Measurements from ENCODE around the gene EMP1.

Gene EMP1, protein sequence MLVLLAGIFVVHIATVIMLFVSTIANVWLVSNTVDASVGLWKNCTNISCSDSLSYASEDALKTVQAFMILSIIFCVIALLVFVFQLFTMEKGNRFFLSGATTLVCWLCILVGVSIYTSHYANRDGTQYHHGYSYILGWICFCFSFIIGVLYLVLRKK

DNA sequence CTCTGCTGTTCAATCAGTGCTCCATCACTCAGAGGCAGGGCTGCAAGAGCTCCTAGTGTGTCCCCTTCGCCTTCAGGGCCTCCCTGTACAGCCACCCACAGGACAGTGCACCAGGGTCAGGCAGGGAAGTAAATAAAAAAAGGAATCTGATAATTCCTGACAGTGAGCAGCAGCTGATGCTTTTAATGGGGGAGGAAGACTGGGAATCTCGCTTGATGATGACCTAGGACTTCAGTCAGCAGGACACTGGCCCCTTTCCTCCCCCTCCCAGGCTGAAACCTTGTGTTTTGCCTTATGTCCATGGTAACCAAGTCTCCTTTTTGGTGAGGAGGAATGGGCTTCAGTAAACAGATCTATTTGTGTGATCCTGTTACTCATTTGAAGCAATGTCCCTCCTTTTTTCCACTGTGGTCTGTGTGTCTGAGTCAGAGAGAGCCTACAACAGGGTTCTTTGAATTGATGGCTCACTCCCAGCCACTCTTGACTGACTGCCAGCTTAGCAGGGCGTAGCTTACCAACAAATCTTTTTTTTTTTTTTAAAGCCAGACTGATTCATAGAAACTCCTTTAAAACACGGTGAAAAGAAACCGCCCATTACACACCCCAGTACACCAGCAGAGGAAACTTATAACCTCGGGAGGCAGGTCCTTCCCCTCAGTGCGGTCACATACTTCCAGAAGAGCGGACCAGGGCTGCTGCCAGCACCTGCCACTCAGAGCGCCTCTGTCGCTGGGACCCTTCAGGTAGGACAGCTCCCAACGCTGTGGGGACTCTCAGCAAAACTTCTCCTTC lies at the start of gene EMP1:
EMP1 (plus strand) TSS at position 597 of the 792 bp plus-strand sequence. CDS start 14,785 bp downstream, outside the sequence.
- DNase-seq: peak; percentile 88

- DNase-seq: no peak
Measured at GRCh38 chr12:13147688-13148484, 48.6 kb upstream of the EMP1 start.

DNA sequence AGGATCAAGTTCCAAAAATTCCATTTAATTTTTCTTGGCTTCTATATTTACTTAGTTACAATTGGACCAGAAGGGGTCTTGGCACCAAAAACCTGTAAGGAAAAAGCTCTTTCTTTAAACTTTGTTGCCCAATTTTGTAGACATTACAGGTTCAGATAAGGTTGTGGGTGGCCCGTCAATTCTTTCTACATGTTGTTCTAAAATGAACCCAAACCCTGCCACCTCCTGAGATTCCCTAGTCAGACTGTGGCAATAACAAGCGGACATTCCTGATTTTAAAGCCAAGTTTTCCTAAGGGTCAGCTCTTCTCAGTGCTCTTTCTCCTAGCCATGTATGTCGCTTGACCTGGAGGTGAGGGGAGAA lies 48.1 kb upstream of the EMP1 start:
- no peak for DNase-seq

DNA sequence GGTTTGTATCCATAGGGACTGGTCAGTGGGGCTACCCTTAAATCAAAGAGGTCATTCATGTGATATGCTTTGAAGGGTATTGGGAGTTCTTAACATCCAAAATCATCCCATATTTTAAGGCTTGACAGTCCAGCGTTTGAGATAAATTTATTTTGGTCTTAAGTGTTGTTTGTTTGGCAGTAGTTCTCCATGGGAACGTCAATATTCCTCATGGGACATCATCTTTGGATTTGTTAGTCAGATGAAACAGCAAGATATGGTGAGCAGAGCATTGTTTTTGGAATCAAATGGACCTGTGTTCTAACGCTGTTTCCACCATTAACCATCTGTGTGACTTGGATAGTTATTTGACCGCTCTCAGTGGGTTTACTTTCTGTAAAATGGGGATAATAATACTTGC lies 47.1 kb upstream of the EMP1 start:
- no peak for DNase-seq

GRCh38 chr12:13152281-13152680 lies 44.2 kb upstream of the EMP1 start:
- no peak for DNase-seq

DNA sequence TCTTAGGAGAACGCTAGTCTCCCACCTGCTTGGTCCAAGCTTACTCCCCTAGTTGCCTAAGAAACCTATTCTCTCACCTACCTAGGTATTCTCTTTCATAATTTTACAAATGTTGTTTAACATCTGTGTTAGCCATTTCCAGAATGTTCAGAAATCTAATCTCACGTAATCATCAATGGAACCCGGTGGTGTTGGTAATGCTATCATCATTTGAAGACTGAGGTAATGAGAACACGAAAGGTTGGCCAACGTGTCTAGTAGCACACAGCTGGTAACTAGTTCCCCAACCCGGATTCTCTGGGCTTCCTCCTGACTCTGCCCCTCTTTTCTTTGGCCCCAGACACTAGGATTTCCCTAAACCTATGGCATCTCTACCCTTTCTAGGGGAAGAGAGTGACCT lies 43.8 kb upstream of the EMP1 start:
- DNase-seq: no peak

GRCh38 chr12:13153180-13153579 lies 43.3 kb upstream of the EMP1 start:
- DNase-seq: no peak

DNA sequence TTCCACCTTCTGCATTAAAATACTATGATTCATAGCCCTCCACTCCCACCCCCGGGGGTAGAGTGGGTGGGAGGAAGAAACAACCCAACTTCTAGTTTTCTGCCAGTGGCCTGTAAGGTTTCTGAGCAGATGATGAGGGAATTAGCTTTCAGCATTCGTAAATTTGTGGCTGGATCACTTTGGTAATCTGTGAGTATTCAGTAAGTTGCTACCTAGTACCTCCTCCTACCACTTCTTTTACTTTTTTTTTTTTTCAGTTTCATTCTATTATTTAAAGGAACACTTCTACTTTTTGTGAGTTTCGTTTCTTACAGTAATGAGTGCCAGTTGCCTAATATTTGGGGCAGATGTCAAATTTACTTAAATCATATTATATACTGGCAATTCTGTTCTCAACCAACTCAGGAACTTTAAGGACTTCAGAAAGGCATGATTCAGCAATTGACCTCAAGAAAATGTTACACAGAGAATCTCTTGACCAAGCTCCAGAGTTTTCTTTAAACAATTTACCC lies 42.4 kb upstream of the EMP1 start:
- no peak for DNase-seq

- no peak for DNase-seq
Measured at GRCh38 chr12:13154831-13155230, 41.7 kb upstream of the EMP1 start.

DNA sequence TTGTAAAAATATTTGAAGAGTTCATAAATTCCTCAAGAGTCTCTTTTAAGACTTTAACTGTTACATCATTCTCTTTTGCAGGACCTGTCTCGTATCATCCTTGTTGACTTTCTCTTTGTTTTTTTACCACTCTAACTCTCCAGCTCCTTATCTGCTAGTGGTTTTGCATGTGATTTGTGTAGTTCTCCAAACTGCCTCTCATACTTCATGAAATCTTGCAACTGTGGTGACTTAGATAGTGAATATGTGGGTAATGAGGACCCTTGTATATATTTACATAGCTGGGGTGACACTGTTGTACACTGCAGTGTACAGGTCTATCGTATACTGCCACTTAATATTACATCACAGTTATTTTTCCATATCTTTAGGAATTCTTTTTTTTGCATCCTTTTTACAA lies 40.2 kb upstream of the EMP1 start:
- DNase-seq: no peak

- no peak for DNase-seq
Measured at GRCh38 chr12:13161172-13161571, 35.4 kb upstream of the EMP1 start.

DNA sequence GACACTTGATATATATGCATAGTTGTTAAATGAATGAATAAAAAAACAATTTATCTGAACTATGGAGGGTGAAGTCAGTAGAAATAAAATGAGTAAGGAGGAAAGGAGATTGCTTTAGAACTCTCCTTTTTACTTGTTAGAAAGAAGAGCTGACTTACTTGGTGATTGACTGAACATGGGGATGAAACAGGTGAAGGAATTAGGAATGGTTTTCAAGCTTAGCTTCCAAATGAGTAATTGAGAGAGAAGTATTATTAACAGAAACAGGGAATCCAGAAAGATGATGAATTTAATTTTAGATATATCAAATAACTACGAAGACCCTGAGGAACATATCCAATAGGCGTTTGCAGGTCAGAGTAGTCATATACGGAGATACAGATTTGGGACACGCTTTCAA lies 33.6 kb upstream of the EMP1 start:
- DNase-seq: no peak

- DNase-seq: no peak
Measured at GRCh38 chr12:13163868-13164635, 32.5 kb upstream of the EMP1 start.

DNA sequence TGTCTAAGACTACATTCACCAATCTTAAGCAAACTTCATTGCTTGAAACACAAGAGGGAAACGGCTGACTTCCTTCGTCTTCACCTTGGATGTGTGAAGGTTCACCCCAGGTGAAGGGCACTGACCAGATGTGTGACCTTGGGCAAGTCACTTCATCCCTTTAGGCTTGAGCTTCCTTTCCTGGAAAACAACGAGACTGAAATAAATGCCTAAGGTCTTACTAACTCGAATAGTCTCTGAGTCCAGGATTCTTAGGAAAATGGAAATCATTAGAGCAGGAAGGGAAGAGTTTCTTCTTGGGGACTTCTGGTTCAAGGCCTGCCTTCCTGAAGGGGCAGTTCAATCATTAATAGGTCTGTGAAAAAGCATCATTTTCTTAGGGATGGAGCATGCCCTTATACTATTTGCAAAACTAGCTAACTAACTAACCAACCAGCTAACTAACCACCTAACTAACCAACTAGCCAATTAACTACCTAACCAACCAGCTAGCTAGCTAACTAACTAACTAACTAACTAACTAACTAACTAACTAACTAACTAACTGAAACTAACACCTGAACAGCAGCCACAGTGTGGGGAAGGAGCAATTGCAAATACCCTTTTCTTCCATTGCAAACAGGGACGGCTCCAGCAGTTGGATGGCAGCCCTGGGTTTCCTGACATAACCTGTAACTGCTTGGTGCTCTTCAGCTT lies 31.5 kb upstream of the EMP1 start:
- no peak for DNase-seq

DNA sequence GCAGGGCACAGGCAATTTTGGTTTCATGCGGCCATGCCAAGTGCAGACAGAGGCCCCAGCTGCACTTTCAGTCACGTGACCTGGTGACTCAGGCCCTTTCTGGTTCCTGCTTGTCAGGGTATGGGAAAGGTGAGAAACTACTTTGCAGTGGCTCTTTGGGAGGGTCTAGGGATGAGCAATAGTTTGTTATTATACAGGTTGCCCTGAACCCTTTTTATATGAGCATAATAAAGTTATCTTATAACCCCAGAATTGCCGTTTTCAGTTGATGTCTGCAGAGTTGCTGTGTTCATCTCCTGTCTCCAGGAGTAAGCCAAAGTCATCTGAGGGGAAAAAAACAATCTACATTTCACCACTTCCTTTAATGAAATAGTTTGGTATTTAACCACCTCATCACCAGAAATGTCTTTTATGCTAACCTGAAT lies 30.9 kb upstream of the EMP1 start:
- DNase-seq: no peak

- DNase-seq: no peak
Measured at GRCh38 chr12:13167226-13167625, 29.3 kb upstream of the EMP1 start.

- no peak for DNase-seq
Measured at GRCh38 chr12:13167906-13168305, 28.6 kb upstream of the EMP1 start.

DNA sequence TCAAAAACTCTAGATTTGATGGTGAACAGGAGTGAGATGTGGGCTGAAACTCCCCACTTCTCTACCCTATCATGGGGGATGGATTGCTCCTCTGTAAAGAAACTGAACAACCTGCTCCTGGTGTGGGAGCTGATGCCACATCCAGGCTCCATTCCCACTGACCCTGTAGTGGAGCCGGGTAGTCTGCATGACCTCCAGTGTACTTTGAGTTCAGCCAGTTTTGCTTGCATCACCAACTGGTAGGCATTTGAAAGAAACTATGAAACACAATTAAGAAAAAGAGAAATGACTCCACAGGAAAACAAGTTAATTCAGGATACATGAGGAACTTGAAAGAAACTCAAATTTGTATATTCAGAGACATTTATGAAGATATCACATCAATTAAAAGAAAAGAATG lies 27.3 kb upstream of the EMP1 start:
- DNase-seq: no peak

DNA sequence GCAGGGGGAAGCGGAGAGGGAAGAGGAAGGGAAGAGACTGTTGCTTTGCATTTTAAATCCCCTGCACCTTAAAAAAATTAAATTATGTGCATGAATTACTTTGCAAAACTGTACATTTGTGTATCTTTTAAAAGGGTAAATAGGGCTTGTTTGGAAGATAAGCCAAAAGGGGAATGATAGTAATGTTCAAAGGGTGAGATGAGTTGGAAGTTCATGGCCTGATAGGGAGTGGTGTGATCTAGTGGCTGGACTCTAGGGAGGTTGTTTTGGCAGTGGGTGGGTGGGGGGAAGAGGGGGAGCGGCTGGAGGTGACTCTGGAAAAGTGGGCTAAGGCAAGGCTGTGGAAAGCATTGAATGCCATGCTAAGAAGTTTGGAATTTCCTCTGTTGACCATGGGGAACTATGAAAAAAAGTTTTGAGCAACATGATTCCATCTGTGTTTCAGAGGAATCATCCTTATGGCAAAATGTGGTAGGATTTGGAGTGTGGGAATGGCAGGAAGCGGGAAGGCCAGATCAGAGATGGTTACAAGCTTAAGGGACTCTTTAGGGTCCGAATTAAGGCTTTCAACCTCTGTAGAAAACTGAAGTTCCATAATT lies 25.5 kb upstream of the EMP1 start:
- DNase-seq: no peak

GRCh38 chr12:13171921-13172859 lies 24.3 kb upstream of the EMP1 start:
- peak; percentile 77 for DNase-seq

Measured in eye (tissue), 1 donor.